Bone marrow (tissue), 2 donors: ENCODE results near the gene VIPR2.

Experiments
- DNase-seq, 2 donors: peaks; one replicate each; lab custom pipeline; 2025; lab: John Stamatoyannopoulos, UW

The VIPR2 gene

GRCh38 chr7:159025161-159025779 is 119.4 kb downstream of the VIPR2 start:
- DNase-seq: no peak

GRCh38 chr7:159024280-159024951 is 120.3 kb downstream of the VIPR2 start:
- no peak for DNase-seq

- DNase-seq: no peak
These were observed 120.9 kb downstream of the VIPR2 start for GRCh38 chr7:159023746-159024145.

- DNase-seq: no peak
These were observed 121.5 kb downstream of the VIPR2 start for GRCh38 chr7:159023206-159023605.

GRCh38 chr7:159022238-159022993 is 122.3 kb downstream of the VIPR2 start:
- no peak for DNase-seq

GRCh38 chr7:159020987-159021386 is 123.7 kb downstream of the VIPR2 start:
- DNase-seq: no peak

GRCh38 chr7:159019111-159019510 is 125.6 kb downstream of the VIPR2 start:
- DNase-seq: no peak

GRCh38 chr7:159017741-159018140 is 126.9 kb downstream of the VIPR2 start:
- no peak for DNase-seq

GRCh38 chr7:159017210-159017609 is 127.5 kb downstream of the VIPR2 start:
- no peak for DNase-seq

- no peak for DNase-seq
These were observed 128.1 kb downstream of the VIPR2 start for GRCh38 chr7:159016591-159016990.

GRCh38 chr7:159015454-159016410 is 128.9 kb downstream of the VIPR2 start:
- DNase-seq: no peak

GRCh38 chr7:159015081-159015453 is 129.6 kb downstream of the VIPR2 start:
- DNase-seq: no peak

GRCh38 chr7:159014297-159015062 is 130.2 kb downstream of the VIPR2 start:
- DNase-seq: no peak

- no peak for DNase-seq
These were observed 130.8 kb downstream of the VIPR2 start for GRCh38 chr7:159013825-159014289.

GRCh38 chr7:159013181-159013690 is 131.4 kb downstream of the VIPR2 start:
- DNase-seq: no peak

GRCh38 chr7:159012353-159013069 is 132.2 kb downstream of the VIPR2 start:
- no peak for DNase-seq

- DNase-seq: no peak
These were observed 133.0 kb downstream of the VIPR2 start for GRCh38 chr7:159011722-159012022.

GRCh38 chr7:159010937-159011721 is 133.5 kb downstream of the VIPR2 start:
- no peak for DNase-seq

- no peak for DNase-seq
These were observed 134.3 kb downstream of the VIPR2 start for GRCh38 chr7:159010411-159010810.

- DNase-seq: no peak
These were observed 134.7 kb downstream of the VIPR2 start for GRCh38 chr7:159009951-159010350.
